ENCODE data around the gene LTV1.

DNA sequence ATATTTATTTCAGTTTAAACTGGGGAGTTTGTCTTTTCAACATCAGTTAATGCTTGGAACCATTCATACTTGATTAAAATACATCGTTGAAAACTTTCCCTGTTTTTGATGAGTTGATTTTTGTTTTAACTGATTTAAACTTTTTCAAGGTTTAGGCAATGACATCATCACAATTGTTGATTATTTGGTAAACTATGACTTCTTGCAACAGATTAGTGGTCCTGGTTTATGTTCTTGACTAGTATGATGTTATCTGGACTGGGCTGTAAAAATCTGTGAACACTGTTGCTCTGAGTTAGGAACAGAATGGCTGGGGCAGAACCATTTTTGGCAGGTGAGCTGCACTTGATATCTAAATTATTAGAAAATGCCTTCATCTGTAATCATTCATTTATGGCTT lies 21.1 kb downstream of the LTV1 start, which contains the start of gene ZC2HC1B:
- TF ChIP-seq HIVEP1 (CRISPR knock-in tag; IDR thresholded peaks at IDR 0.05) (no peak), TAF1 (IDR thresholded peaks at IDR 0.05; ENCODE audit: control insufficient read depth, extremely low read depth, insufficient read depth, low read length, severe bottlenecking) (no peak), MED1 (CRISPR knock-in tag; IDR thresholded peaks at IDR 0.05; ENCODE audit: borderline replicate concordance) (no peak), RAD21 (CRISPR knock-in tag; conservative IDR thresholded peaks at IDR 0.05 in 1 of 2, IDR thresholded peaks at IDR 0.05 in 1 of 2) (no peak), ATF1 (CRISPR knock-in tag; IDR thresholded peaks at IDR 0.05) (no peak), ATF1 (tag; IDR thresholded peaks at IDR 0.05) (no peak), PTTG1 (tag; IDR thresholded peaks at IDR 0.05; ENCODE audit: low read depth) (no peak), TARDBP (IDR thresholded peaks at IDR 0.05) (no peak), YY1 (IDR thresholded peaks at IDR 0.05; ENCODE audit: borderline replicate concordance in 1 of 3, control insufficient read depth in 1 of 3, extremely low read depth in 1 of 3, insufficient read depth in 3 of 3, insufficient read length in 1 of 3, insufficient replicate concordance in 2 of 3, low read depth in 1 of 3, low read length in 2 of 3) (no peak)
- TF ChIP-seq, protein P1, sequence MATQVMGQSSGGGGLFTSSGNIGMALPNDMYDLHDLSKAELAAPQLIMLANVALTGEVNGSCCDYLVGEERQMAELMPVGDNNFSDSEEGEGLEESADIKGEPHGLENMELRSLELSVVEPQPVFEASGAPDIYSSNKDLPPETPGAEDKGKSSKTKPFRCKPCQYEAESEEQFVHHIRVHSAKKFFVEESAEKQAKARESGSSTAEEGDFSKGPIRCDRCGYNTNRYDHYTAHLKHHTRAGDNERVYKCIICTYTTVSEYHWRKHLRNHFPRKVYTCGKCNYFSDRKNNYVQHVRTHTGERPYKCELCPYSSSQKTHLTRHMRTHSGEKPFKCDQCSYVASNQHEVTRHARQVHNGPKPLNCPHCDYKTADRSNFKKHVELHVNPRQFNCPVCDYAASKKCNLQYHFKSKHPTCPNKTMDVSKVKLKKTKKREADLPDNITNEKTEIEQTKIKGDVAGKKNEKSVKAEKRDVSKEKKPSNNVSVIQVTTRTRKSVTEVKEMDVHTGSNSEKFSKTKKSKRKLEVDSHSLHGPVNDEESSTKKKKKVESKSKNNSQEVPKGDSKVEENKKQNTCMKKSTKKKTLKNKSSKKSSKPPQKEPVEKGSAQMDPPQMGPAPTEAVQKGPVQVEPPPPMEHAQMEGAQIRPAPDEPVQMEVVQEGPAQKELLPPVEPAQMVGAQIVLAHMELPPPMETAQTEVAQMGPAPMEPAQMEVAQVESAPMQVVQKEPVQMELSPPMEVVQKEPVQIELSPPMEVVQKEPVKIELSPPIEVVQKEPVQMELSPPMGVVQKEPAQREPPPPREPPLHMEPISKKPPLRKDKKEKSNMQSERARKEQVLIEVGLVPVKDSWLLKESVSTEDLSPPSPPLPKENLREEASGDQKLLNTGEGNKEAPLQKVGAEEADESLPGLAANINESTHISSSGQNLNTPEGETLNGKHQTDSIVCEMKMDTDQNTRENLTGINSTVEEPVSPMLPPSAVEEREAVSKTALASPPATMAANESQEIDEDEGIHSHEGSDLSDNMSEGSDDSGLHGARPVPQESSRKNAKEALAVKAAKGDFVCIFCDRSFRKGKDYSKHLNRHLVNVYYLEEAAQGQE (IDR thresholded peaks at IDR 0.05; ENCODE audit: borderline replicate concordance) = no peak
- TF ChIP-seq, protein P1 (CRISPR knock-in tag; IDR thresholded peaks at IDR 0.05; ENCODE audit: low read depth) = no peak
